Esophagus squamous epithelium (tissue), 5 donors: Measurements from ENCODE around the gene ACP7. TPM values are rescaled to one million over a fixed set of nuclear protein-coding genes. Genes with fewer than 3 reads are reported as not detected.

Experiments used
- DNase-seq: peaks from one replicate; lab custom pipeline; 2025; lab: John Stamatoyannopoulos, UW
- H3K27ac ChIP-seq, 4 donors: fragments of 200-600 bp; sonication (generic); one replicate each; pipeline ENCODE4 v1.5.1; 2016 to 2019; ENCODE audit warnings: mild to moderate bottlenecking in 1 of 4
- H3K27me3 ChIP-seq, 4 donors: fragments of 200-600 bp; sonication (generic); 1 replicate in 3 of 4; 2 replicates in 1 of 4; pipeline versions ENCODE4 v1.5.1 to v1.6.0; 2017 to 2021; ENCODE audit warnings: antibody characterized with exemption in 1 of 4
- H3K36me3 ChIP-seq, 3 donors: fragments of 200-600 bp; sonication (generic); one replicate each; pipeline ENCODE4 v1.5.1; 2016 to 2019
- H3K4me1 ChIP-seq, 3 donors: fragments of 200-600 bp; sonication (generic); one replicate each; pipeline ENCODE4 v1.5.1; 2017 to 2019
- H3K4me3 ChIP-seq, 4 donors: fragments of 200-600 bp; sonication (generic); 1 replicate in 3 of 4; 2 replicates in 1 of 4; pipeline ENCODE4 v1.5.1; 2016 to 2019; ENCODE audit warnings: mild to moderate bottlenecking in 2 of 4, moderate library complexity in 1 of 4
- H3K9me3 ChIP-seq, 3 donors: fragments of 200-600 bp; sonication (generic); one replicate each; pipeline ENCODE4 v1.5.1; 2016 to 2019
- POLR2A ChIP-seq, 4 donors: fragments of 450-650 bp; IDR thresholded peaks; one replicate each; pipeline ENCODE4 v1.6.1; 2017; ENCODE audit warnings: antibody characterized with exemption in 4 of 4, mild to moderate bottlenecking in 4 of 4, moderate library complexity in 3 of 4
- WGBS, 2 donors: methylation state at CpG; one replicate each; pipeline ENCODE4 v1.1.5; 2018; 5-methylcytosine and 5-hydroxymethylcytosine counted together
- intact Hi-C: fragments of 100-400 bp; cut with DNase I; formaldehyde crosslinking; loops from one replicate; pipeline ENCODE4 v1.15.0; 2022
- total RNA-seq, 4 donors: library from RNA; depleted of rRNA; stranded (reverse); fragments of >200 nt; gene quantifications; one replicate each; pipeline ENCODE4 v1.1.0, GENCODE V29; 2016
- TF ChIP-seq, protein P1 (sequence below), 6 experiments: fragments of 450-650 bp in 4 of 6; fragments of 200-600 bp in 2 of 6; sonication (generic) in 2 of 6; IDR thresholded peaks; one replicate each; pipeline ENCODE4 v1.5.1; 2016 to 2019; ENCODE audit warnings: antibody characterized with exemption in 6 of 6, mild to moderate bottlenecking in 4 of 6, moderate library complexity in 4 of 6
- donor health status: DM: yes; HTN: yes; CAD: no.

The ACP7 gene
- total RNA-seq, 4 donors from 2014 or later, result 0.19 to 0.57 (median 0.40) TPM; not detected in 1

DNA sequence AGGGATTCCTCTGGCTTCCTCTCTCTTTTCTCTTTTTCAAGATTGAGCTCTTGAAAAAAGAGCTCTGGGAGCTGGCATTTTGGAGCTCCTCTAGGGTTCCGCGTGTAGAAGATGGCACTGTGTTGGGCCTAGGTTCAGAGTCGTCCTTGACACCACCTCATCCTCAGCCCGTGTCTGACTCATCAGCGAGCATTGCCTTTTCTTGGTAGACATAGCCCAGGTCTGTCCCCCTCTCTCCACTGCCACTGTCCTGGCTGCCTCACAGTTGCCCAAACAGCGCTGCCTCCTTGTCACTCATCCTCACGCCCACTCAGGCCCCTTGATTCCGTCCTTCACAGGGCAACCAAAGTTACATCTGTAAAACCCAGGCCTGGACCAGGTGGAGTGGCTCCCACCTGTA, 66.1 kb downstream of the ACP7 start:
- no peaks in the 10 kb centered on the region for H3K27me3 ChIP-seq
- H3K36me3 ChIP-seq, result peaks cover 0 to 9% (median 0%) of the 10 kb centered on the region in 3 donors
- WGBS, 2 donors, result 95 to 100% methylated on average over 3 to 8 of the region's 8 CpGs
- H3K9me3 ChIP-seq, result no peaks in the 10 kb centered on the region
- H3K27ac ChIP-seq, result no peak overlapping the region
- H3K4me1 ChIP-seq, result peaks cover 11 to 59% (median 25%) of the 10 kb centered on the region in 3 donors
- intact Hi-C loops, result no loop called here
- no peak for TF ChIP-seq POLR2A (IDR thresholded peaks at IDR 0.05)
- TF ChIP-seq, protein P1, sequence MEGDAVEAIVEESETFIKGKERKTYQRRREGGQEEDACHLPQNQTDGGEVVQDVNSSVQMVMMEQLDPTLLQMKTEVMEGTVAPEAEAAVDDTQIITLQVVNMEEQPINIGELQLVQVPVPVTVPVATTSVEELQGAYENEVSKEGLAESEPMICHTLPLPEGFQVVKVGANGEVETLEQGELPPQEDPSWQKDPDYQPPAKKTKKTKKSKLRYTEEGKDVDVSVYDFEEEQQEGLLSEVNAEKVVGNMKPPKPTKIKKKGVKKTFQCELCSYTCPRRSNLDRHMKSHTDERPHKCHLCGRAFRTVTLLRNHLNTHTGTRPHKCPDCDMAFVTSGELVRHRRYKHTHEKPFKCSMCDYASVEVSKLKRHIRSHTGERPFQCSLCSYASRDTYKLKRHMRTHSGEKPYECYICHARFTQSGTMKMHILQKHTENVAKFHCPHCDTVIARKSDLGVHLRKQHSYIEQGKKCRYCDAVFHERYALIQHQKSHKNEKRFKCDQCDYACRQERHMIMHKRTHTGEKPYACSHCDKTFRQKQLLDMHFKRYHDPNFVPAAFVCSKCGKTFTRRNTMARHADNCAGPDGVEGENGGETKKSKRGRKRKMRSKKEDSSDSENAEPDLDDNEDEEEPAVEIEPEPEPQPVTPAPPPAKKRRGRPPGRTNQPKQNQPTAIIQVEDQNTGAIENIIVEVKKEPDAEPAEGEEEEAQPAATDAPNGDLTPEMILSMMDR (IDR thresholded peaks at IDR 0.05), result no peak
- H3K4me3 ChIP-seq, result no peak overlapping the region
- DNase-seq, result no peak

DNA sequence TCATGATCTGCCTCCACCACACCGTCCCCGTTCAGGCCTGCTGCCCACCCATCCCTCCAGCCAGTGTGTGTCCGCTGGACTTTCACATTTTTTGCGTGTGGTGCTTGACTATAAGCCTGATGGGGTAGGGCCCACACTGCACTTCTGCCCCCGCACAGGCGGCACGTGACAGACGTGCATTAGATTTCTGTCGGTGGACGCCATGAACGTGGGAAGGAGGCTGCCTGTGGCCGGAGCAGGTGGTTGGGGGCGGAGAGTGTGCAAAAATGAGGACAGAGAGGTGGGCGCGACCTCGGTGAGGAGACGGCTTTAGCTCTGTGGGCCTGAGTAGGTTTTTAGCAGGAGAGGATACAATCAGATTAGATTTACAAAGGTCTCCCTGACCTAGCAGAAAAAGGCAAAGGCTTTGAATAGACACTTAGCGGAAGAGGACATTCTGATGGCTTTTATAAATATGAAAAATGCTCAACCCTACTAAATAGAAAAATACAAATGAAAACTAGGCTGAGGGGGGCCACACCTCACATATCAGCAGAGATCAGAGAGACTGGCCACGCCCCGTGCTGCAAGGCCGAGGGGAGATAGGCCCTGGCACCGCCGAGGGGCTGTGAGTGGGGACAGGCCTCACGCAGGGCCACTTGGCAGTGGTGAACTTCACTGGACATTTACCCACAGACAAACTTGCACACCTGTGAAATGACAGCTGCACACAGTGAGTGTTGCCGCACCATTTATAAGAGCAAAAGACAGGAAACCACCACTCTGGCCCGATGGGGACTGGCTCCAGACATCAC, 66.8 kb downstream of the ACP7 start:
- Histone ChIP-seq H3K36me3 (peaks cover 0 to 9% (median 0%) of the 10 kb centered on the region in 3 donors), H3K4me1 (peaks cover 9 to 59% (median 22%) of the 10 kb centered on the region in 3 donors), H3K4me3 (no peak overlapping the region), H3K27me3 (no peaks in the 10 kb centered on the region), H3K27ac (no peak overlapping the region), H3K9me3 (no peaks in the 10 kb centered on the region)
- WGBS, 2 donors, result 79 to 84% methylated on average over 17 to 19 of the region's 26 CpGs
- DNase-seq, result no peak
- intact Hi-C loops, result no loop called here
- TF ChIP-seq, protein P1 (IDR thresholded peaks at IDR 0.05), result no peak
- TF ChIP-seq POLR2A (IDR thresholded peaks at IDR 0.05), result no peak

DNA sequence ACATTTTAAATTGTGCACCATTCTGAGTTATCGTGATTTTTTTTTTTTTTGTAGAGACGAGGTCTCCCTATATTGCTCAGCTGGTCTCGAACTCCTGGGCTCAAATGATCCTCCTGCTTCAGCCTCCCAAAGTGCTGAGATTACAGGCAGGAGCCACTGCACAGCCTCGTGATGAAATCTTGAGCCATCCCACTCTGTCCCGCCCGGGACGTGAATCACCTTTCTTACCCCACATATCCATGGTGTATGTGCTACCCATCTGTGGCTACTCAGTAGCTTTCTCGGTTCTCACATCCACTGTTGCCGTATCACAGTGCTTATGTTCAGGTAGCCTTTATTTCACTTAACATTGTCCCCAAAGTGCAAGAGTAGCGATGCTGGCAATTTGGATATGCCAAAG, 67.9 kb downstream of the ACP7 start:
- WGBS, 2 donors, result 67 to 77% methylated on average over 7 to 10 of the region's 10 CpGs
- H3K4me3 ChIP-seq, result no peak overlapping the region
- no peak overlapping the region for H3K27ac ChIP-seq
- H3K9me3 ChIP-seq, result no peaks in the 10 kb centered on the region
- intact Hi-C loops, result no loop called here
- TF ChIP-seq POLR2A (IDR thresholded peaks at IDR 0.05), result no peak
- TF ChIP-seq, protein P1 (IDR thresholded peaks at IDR 0.05), result no peak
- peaks cover 19 to 59% (median 29%) of the 10 kb centered on the region in 3 donors for H3K4me1 ChIP-seq
- no peak for DNase-seq
- H3K36me3 ChIP-seq, result peaks cover 0 to 9% (median 0%) of the 10 kb centered on the region in 3 donors
- no peaks in the 10 kb centered on the region for H3K27me3 ChIP-seq

DNA sequence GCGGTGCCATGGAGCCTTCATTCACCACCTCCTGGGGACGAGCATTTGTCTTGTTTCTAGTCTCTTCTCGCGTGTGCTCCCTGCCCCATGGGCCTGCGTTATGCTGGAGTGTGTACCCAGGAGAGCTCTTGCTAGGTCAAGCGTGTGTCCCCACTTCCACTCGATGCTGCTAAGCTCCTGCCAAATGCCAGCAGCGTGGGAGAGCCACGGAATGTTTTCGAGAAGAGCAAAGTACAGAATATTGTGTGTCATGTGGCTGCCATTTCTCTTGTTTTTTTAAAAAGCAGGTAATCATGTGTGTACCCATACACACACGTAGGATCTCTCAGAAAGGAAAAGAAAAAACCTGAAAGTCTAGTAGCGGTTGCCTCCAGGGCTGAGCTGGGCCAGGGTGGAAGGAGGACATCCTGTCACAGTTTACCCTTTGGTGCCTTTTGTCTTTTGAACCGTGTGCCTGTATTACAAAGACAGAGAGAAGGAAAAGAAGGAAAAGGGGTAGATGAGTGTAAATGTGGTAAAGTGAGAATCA, 70.0 kb downstream of the ACP7 start:
- H3K4me3 ChIP-seq, result no peak overlapping the region
- WGBS, 2 donors, result 58 to 73% methylated on average over 10 to 11 of the region's 13 CpGs
- TF ChIP-seq, protein P1 (IDR thresholded peaks at IDR 0.05), result no peak
- no peak for TF ChIP-seq POLR2A (IDR thresholded peaks at IDR 0.05)
- peaks cover 0 to 4% (median 0%) of the 10 kb centered on the region in 3 donors for H3K36me3 ChIP-seq
- no peaks in the 10 kb centered on the region for H3K27me3 ChIP-seq
- H3K27ac ChIP-seq, result peak overlapping the region; percentile 58 to 89 (median 84)
- no peak for DNase-seq
- intact Hi-C loops, result no loop called here
- no peaks in the 10 kb centered on the region for H3K9me3 ChIP-seq
- peaks cover 31 to 78% (median 41%) of the 10 kb centered on the region in 3 donors for H3K4me1 ChIP-seq

DNA sequence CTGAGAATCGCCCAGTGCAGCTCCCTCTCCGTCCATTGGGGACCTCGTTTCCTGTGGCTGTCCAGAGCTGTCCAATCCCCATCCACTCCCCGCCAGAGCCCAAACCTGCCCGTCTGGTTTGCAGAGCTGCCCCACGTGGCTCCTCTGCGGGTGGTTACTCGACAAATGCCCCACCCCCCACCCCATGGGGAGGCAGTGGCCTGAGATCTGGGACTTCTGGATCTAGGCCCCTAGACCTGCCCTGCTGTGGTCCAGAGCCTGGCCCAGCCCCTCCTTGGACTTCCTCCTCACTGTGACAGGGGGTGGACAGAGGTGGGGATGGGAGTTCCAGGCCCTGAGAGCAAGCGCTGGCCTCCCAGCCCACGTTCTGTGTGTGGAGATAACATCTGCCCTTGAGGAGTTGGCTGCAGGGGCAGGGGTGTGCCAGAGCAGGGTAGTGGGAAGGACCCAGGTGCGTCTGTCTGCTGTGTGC, 70.5 kb downstream of the ACP7 start:
- intact Hi-C loops, result no loop called here

More for the DNA sequence above, 70.5 kb downstream of the ACP7 start:
- Histone ChIP-seq H3K27ac (peak overlapping the region; percentile 58 to 89 (median 84)), H3K27me3 (no peaks in the 10 kb centered on the region), H3K4me1 (peaks cover 32 to 83% (median 41%) of the 10 kb centered on the region in 3 donors), H3K36me3 (no peaks in the 10 kb centered on the region), H3K9me3 (no peaks in the 10 kb centered on the region), H3K4me3 (peak overlapping the region in 1 of 4 donors; percentile 1)
- DNase-seq, result no peak
- 26 to 58% methylated on average over 4 to 7 of the region's 11 CpGs for WGBS, 2 donors
- TF ChIP-seq POLR2A (IDR thresholded peaks at IDR 0.05), result no peak
- TF ChIP-seq, protein P1 (IDR thresholded peaks at IDR 0.05), result peak in 1 of 6 experiments; percentile 24
